Measurements from ENCODE around the gene ANKRD44.

DNA sequence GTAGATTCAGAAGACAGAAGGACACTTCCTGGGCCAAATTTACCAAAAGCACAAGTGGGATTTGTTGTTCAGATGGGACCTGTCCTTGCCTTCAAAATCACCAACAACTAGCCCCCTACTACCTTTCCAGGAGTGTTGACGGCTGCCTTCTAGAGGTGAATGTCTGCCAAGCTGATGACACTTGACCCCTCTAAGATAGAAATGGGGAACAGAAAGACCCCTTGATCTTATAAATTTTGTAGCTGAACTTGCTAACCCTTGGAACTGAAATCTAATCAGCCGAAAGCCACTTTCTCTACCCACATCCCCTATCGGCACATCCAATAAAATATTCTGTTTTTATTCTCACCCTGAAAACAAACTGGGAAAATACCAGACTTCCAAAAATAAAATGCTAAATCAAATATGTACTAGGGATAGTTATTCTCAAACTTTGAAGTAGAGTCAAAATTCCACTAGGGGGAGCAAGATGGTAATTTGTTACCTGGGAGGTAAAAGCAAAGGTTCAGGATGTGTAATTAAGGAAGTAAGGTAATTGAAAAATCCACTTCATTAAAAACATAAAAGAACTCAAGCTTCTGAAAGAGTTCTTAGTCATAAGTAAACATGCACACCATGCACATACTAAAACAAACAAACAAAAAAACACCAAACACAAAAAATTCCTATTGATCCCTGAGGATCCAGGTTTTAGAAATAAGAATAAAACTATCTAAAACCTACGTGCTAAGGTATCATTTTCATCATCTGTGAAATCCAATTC lies 119.2 kb downstream of the ANKRD44 start:
- TF ChIP-seq, protein P1, sequence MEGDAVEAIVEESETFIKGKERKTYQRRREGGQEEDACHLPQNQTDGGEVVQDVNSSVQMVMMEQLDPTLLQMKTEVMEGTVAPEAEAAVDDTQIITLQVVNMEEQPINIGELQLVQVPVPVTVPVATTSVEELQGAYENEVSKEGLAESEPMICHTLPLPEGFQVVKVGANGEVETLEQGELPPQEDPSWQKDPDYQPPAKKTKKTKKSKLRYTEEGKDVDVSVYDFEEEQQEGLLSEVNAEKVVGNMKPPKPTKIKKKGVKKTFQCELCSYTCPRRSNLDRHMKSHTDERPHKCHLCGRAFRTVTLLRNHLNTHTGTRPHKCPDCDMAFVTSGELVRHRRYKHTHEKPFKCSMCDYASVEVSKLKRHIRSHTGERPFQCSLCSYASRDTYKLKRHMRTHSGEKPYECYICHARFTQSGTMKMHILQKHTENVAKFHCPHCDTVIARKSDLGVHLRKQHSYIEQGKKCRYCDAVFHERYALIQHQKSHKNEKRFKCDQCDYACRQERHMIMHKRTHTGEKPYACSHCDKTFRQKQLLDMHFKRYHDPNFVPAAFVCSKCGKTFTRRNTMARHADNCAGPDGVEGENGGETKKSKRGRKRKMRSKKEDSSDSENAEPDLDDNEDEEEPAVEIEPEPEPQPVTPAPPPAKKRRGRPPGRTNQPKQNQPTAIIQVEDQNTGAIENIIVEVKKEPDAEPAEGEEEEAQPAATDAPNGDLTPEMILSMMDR (IDR thresholded peaks at IDR 0.05), result peak; percentile 33 to 81 (median 54)
- TF ChIP-seq POLR2A (IDR thresholded peaks at IDR 0.05), result no peak
